GM12878 (cell line): ENCODE results near the gene AJUBA. TPM values are rescaled to one million over a fixed set of nuclear protein-coding genes. Genes with fewer than 3 reads are reported as not detected.
A peak's percentile ranks its signal among the peaks of the same experiment; 100 is the strongest.

ENCODE experiments used
- ATAC-seq: fragments of 200-7000 bp; cut with Tn5 transposase; 3 replicates; pipeline ENCODE4 v1.9.1; 2020; ENCODE audit warnings: mild to moderate bottlenecking, moderate library complexity
- BruUV-seq: library from RNA; stranded (reverse); fragments of 400-500 nt; replicated peaks from 2 replicates; lab custom pipeline; 2021; lab: Mats Ljungman, UMichigan
- CTCF ChIA-PET: fragments of 300-600 bp; sonication (Branson Sonifier 250); formaldehyde crosslinking; extraction: SDS; loops from one replicate; lab custom pipeline; 2021; ENCODE audit warnings: inconsistent platforms; lab: Yijun Ruan, JAX
- POLR2A ChIA-PET: fragments of 350-600 bp; formaldehyde crosslinking; extraction: SDS; loops from one replicate; lab custom pipeline; 2021; ENCODE audit warnings: inconsistent platforms; lab: Charles Lee
- RAD21 ChIA-PET: fragments of 300-600 bp; sonication (Branson Sonifier 250); formaldehyde crosslinking; loops from one replicate; lab custom pipeline; 2023; ENCODE audit warnings: antibody characterized with exemption; ENCODE audit not compliant: unreplicated experiment; lab: Charles Lee
- SMC1A ChIA-PET: fragments of 300-600 bp; sonication (Branson Sonifier 250); formaldehyde crosslinking; loops from one replicate; lab custom pipeline; 2023; ENCODE audit not compliant: unreplicated experiment, uncharacterized antibody; lab: Charles Lee
- DNase-seq: peaks from one replicate; pipeline ENCODE4 v3.0.0-alpha.2; 2011; ENCODE audit warnings: low read depth, low spot score
- FAIRE-seq: peaks from 3 replicates; lab custom pipeline; 2011; peaks lifted over from hg19 to GRCh38; lab: Jason Lieb, UNC
- H2AFZ ChIP-seq: 2 replicates; pipeline ENCODE4 v1.6.0; 2011; ENCODE audit warnings: low read depth, low read length, control low read depth; ENCODE audit not compliant: control insufficient read depth
- H3K27ac ChIP-seq: 2 replicates; pipeline ENCODE4 v1.5.1; 2011; ENCODE audit warnings: control low read depth; ENCODE audit not compliant: control insufficient read depth, insufficient read depth
- H3K27me3 ChIP-seq, 2 experiments: replicated peaks in 1 of 2; 2 replicates each; pipeline versions ENCODE4 v1.6.0 to v1.6.1; 2011; ENCODE audit warnings: low read length in 1 of 2; ENCODE audit not compliant: control insufficient read depth in 2 of 2, insufficient read depth in 2 of 2
- H3K36me3 ChIP-seq, 2 experiments: 2 replicates each; pipeline ENCODE4 v1.5.1; 2011; ENCODE audit warnings: low read length in 1 of 2; ENCODE audit not compliant: control insufficient read depth in 2 of 2, insufficient read depth in 2 of 2
- H3K4me1 ChIP-seq: 2 replicates; pipeline ENCODE4 v1.6.1; 2011; ENCODE audit warnings: mild to moderate bottlenecking, low read length, moderate library complexity, mixed read lengths; ENCODE audit not compliant: control insufficient read depth, insufficient read depth
- H3K4me2 ChIP-seq: 2 replicates; pipeline ENCODE4 v1.6.0; 2011; ENCODE audit warnings: control low read depth; ENCODE audit not compliant: control insufficient read depth, insufficient read depth
- H3K4me3 ChIP-seq: fragments of 200-600 bp; sonication (generic); 2 replicates; pipeline ENCODE4 v1.5.1; 2016
- H3K79me2 ChIP-seq: 2 replicates; pipeline ENCODE4 v1.6.0; 2011; ENCODE audit warnings: low read length; ENCODE audit not compliant: control insufficient read depth, insufficient read depth
- H3K9ac ChIP-seq: 2 replicates; pipeline ENCODE4 v1.8.0; 2011; ENCODE audit warnings: low read length, control low read depth, mixed read lengths; ENCODE audit not compliant: control insufficient read depth, insufficient read depth
- H3K9me3 ChIP-seq: replicated peaks from 3 replicates; pipeline ENCODE4 v1.5.1; 2011; ENCODE audit warnings: mild to moderate bottlenecking, low read length; ENCODE audit not compliant: control insufficient read depth, insufficient read depth
- H4K20me1 ChIP-seq: 2 replicates; pipeline ENCODE4 v1.6.0; 2011; ENCODE audit not compliant: control insufficient read depth, insufficient read depth
- BHLHE40 ChIP-seq, 2 experiments: fragments of 450-650 bp in 1 of 2; IDR thresholded peaks; 2 replicates each; pipeline ENCODE4 v1.6.1; 2011 to 2017; ENCODE audit warnings: low read depth in 2 of 2, borderline replicate concordance in 1 of 2, improper control_type of control experiment in 1 of 2, low read length in 1 of 2, mild to moderate bottlenecking in 1 of 2
- CBX3 ChIP-seq: fragments of 200-600 bp; sonication (generic); IDR thresholded peaks from 2 replicates; pipeline ENCODE4 v1.6.1; 2016; ENCODE audit warnings: low read depth, borderline replicate concordance
- CBX5 ChIP-seq: sonication (generic); IDR thresholded peaks from 2 replicates; pipeline ENCODE4 v1.6.1; 2016; ENCODE audit warnings: low read depth, moderate library complexity, mild to moderate bottlenecking, inconsistent platforms
- HDGF ChIP-seq: fragments of 450-650 bp; IDR thresholded peaks from 2 replicates; pipeline ENCODE4 v1.6.1; 2016; ENCODE audit warnings: antibody characterized with exemption
- JUND ChIP-seq: IDR thresholded peaks from 2 replicates; pipeline ENCODE4 v1.6.1; 2012; ENCODE audit warnings: low read depth, mild to moderate bottlenecking, low read length, improper control_type of control experiment, moderate library complexity
- KLF5 ChIP-seq: fragments of 450-650 bp; IDR thresholded peaks from 2 replicates; pipeline ENCODE4 v1.6.1; 2014; ENCODE audit warnings: mild to moderate bottlenecking; ENCODE audit not compliant: partially characterized antibody
- NFXL1 ChIP-seq: fragments of 450-650 bp; IDR thresholded peaks from 2 replicates; pipeline ENCODE4 v1.6.1; 2017; ENCODE audit warnings: antibody characterized with exemption, mild to moderate bottlenecking, borderline replicate concordance
- NR2C2 ChIP-seq: IDR thresholded peaks from 2 replicates; pipeline ENCODE4 v1.6.1; 2011; ENCODE audit warnings: borderline replicate concordance, low read depth; ENCODE audit not compliant: control insufficient read depth, insufficient read length
- NR2F1 ChIP-seq: fragments of 450-650 bp; conservative IDR thresholded peaks from 2 replicates; pipeline ENCODE4 v1.6.1; 2017; ENCODE audit warnings: mild to moderate bottlenecking
- PAX5 ChIP-seq: IDR thresholded peaks from 2 replicates; pipeline ENCODE4 v1.6.1; 2011; ENCODE audit warnings: low read depth, low read length, borderline replicate concordance
- PKNOX1 ChIP-seq: fragments of 450-650 bp; IDR thresholded peaks from 2 replicates; pipeline ENCODE4 v1.6.1; 2016; ENCODE audit warnings: mild to moderate bottlenecking
- SIX5 ChIP-seq: IDR thresholded peaks from 2 replicates; pipeline ENCODE4 v1.6.1; 2011; ENCODE audit warnings: mild to moderate bottlenecking, low read depth, low read length, moderate library complexity; ENCODE audit not compliant: severe bottlenecking
- SMAD1 ChIP-seq: fragments of 450-650 bp; IDR thresholded peaks from 2 replicates; pipeline ENCODE4 v1.6.1; 2018; ENCODE audit warnings: mild to moderate bottlenecking, low read depth; ENCODE audit not compliant: partially characterized antibody
- SREBF2 ChIP-seq: IDR thresholded peaks from 2 replicates; pipeline ENCODE4 v1.6.1; 2012; ENCODE audit warnings: mild to moderate bottlenecking, low read length
- ZNF274 ChIP-seq: IDR thresholded peaks from one replicate; pipeline ENCODE4 v1.8.0; 2011; ENCODE audit not compliant: insufficient read length, insufficient read depth
- WGBS: methylation state at CpG from one replicate; pipeline ENCODE4 v1.1.6; 2016; ENCODE audit warnings: low lambda C conversion rate; ENCODE audit not compliant: insufficient replicate concordance, insufficient coverage; ENCODE audit errors: missing lambda C conversion rate; 5-methylcytosine and 5-hydroxymethylcytosine counted together
- in situ Hi-C: fragments of 300-500 bp; cut with MboI; formaldehyde crosslinking; loops from 9 replicates; pipeline ENCODE4 v1.14.3; 2018; ENCODE audit warnings: mixed read lengths
- intact Hi-C: fragments of 100-400 bp; cut with micrococcal nuclease; formaldehyde crosslinking; loops from one replicate; pipeline ENCODE4 v1.14.2; 2022; ENCODE audit not compliant: unreplicated experiment
- polyA plus RNA-seq, 11 experiments: library from polyadenylated mRNA; depleted of rRNA in 4 of 11; unstranded in 6 of 11; stranded (reverse) in 5 of 11; fragments of >200 nt; fragmentation: Nextera tagmentation in 4 of 11; fragmentation: Illumina TruSeq in 1 of 11; extraction: Ambion mirVana in 4 of 11; extraction: Trizol in 1 of 11; gene quantifications; 1 replicate in 1 of 11; 2 replicates in 10 of 11; pipeline versions ENCODE4 v1.2.1 to v1.2.3, GENCODE V29; 2011 to 2016; ENCODE audit warnings: inconsistent platforms in 2 of 11, missing spikeins in 2 of 11, low read depth in 1 of 11
- total RNA-seq, 4 experiments: library from RNA; depleted of rRNA in 3 of 4; stranded (reverse); fragments of >200 nt in 3 of 4; fragmentation: Illumina TruSeq in 1 of 4; extraction: Trizol in 1 of 4; gene quantifications; 2 replicates each; pipeline versions ENCODE4 v1.2.1 to v1.2.3, GENCODE V29; 2013 to 2021
- TF ChIP-seq, protein P1 (sequence below): fragments of 450-650 bp; IDR thresholded peaks from 2 replicates; pipeline ENCODE4 v1.6.1; 2018; ENCODE audit warnings: borderline replicate concordance, mild to moderate bottlenecking; ENCODE audit not compliant: partially characterized antibody

The AJUBA gene
- total and polyA plus RNA-seq, 10 of the 15 experiments (the other 5 are each of a cell fraction or from before 2014, with no cell fraction given) = 0.03 to 18.1 (median 0.36) TPM; not detected in 1

DNA sequence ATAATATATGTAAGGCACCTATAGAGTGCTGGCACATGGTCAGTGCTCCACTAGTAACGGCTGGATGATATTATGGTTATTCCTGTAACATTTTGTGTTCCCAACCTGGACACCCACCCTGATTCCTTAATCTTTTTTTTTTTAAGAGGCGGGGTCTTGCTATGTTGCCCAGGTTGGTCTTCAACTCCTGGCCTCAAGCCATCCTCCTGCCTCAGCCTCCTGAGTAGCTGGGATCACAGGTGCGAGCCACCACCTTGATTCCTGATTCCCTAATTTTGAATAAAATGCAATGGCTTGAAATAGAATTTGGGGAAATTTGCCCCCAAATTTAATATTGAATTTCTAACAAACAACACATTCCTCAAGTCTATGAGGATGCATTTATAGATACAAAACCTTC lies 20.2 kb upstream of the AJUBA start (continued):
- TF ChIP-seq, protein P1, sequence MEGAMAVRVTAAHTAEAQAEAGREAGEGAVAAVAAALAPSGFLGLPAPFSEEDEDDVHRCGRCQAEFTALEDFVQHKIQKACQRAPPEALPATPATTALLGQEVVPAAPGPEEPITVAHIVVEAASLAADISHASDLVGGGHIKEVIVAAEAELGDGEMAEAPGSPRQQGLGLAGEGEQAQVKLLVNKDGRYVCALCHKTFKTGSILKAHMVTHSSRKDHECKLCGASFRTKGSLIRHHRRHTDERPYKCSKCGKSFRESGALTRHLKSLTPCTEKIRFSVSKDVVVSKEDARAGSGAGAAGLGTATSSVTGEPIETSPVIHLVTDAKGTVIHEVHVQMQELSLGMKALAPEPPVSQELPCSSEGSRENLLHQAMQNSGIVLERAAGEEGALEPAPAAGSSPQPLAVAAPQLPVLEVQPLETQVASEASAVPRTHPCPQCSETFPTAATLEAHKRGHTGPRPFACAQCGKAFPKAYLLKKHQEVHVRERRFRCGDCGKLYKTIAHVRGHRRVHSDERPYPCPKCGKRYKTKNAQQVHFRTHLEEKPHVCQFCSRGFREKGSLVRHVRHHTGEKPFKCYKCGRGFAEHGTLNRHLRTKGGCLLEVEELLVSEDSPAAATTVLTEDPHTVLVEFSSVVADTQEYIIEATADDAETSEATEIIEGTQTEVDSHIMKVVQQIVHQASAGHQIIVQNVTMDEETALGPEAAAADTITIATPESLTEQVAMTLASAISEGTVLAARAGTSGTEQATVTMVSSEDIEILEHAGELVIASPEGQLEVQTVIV = no peak
- TF ChIP-seq CBX3 (no peak), PAX5 (no peak), HDGF (no peak), NR2C2 (no peak), CBX5 (no peak), BHLHE40 (IDR thresholded peaks at IDR 0.05; ENCODE audit: borderline replicate concordance in 1 of 2, low read depth in 2 of 2, low read length in 1 of 2) (no peak)

- H3K27ac ChIP-seq = no peak overlapping the region
- no peak for ATAC-seq
- H3K9ac ChIP-seq = no peak overlapping the region
- no peaks in the 10 kb centered on the region for H3K36me3 ChIP-seq
- CTCF ChIA-PET = interaction anchor here (1.0 to 25.0 kb wide), 6 partner anchors 11 to 76 kb away, joined by 3 to 853 read pairs (median 10); partner anchors contain the start of gene CDH24
- no peaks in the 10 kb centered on the region for H3K79me2 ChIP-seq
- RAD21 ChIA-PET = interaction anchor here (0.8 to 1.2 kb wide), 2 partner anchors 10 to 14 kb away, joined by 3 read pairs; no protein-coding TSS in a partner anchor
- POLR2A ChIA-PET = interaction anchor here (0.6 kb wide), 1 partner anchor 416 kb away, joined by 3 read pairs; no protein-coding TSS in a partner anchor
- in situ Hi-C loops = no loop called here
- SMC1A ChIA-PET = interaction anchor here (1.3 to 2.8 kb wide), 3 partner anchors 10 to 27 kb away, joined by 5 to 10 read pairs (median 6); no protein-coding TSS in a partner anchor
- H2AFZ ChIP-seq = no peak overlapping the region
- DNase-seq = no peak
- no peaks in the 10 kb centered on the region for H4K20me1 ChIP-seq
- H3K4me3 ChIP-seq = no peak overlapping the region
- no peaks in the 10 kb centered on the region for H3K27me3 ChIP-seq
- no peak for TF ChIP-seq SREBF2
- TF ChIP-seq SIX5 = no peak
- no peak for TF ChIP-seq JUND
- TF ChIP-seq SMAD1 = no peak
- no peak for TF ChIP-seq NFXL1
- no peak for TF ChIP-seq KLF5
- peak; percentile 48; the same call in 1 of the 2 replicates for TF ChIP-seq NR2F1
- TF ChIP-seq ZNF274 = no peak
- TF ChIP-seq PKNOX1 = no peak
- peaks cover 4% of the 10 kb centered on the region; the same call in 1 of the 2 replicates for H3K4me1 ChIP-seq
- H3K9me3 ChIP-seq = no peaks in the 10 kb centered on the region
- intact Hi-C loops = no loop called here
- 100% methylated on average over 2 of the region's 2 CpGs for WGBS
- FAIRE-seq = no peak
- no TSS peak for BruUV-seq
- no peak overlapping the region for H3K4me2 ChIP-seq
These were observed 18.5 kb upstream of the AJUBA start for GRCh38 chr14:23000860-23001259.
